ENCODE data around the gene NUDT13. TPM values are rescaled to one million over a fixed set of nuclear protein-coding genes. Genes with fewer than 3 reads are reported as not detected.

The NUDT13 gene
- total RNA-seq, 1 donor from 2014 or later, result 2.3 TPM

DNA sequence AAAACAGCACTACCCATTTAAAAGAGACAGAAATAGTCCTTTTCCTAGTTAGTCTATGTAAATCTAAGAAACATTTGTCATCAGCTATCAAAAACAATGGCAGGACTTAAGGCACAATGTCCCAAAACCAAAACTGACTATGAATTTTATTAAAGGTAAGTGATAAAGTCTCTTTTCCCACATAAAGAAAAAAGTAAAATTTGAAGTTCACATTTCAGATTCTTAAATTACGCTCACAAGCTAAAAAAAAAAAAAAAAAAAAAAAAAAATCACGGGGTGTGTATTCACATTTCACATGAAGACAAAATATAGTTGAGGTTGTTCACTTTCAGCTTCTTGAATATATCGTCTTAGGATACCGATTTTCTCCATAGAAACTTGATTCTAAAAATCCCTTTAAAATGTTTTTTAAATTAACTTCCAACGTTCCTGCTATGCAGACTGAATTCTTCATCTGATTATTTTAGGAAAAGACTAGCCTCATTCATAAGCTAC, 15.2 kb upstream of the NUDT13 start:
- Mint-ChIP-seq H3K36me3 (ENCODE audit: low read depth, unreplicated experiment) (peaks cover 4% of the 10 kb centered on the region), H3K27ac (ENCODE audit: unreplicated experiment) (peak overlapping the region; percentile 98), H3K4me1 (ENCODE audit: unreplicated experiment) (peaks cover 21% of the 10 kb centered on the region), H3K27me3 (ENCODE audit: unreplicated experiment) (peaks cover 2% of the 10 kb centered on the region), H3K9me3 (ENCODE audit: unreplicated experiment) (no peaks in the 10 kb centered on the region), H3K4me3 (ENCODE audit: unreplicated experiment) (peak overlapping the region; percentile 96)
- DNase-seq (ENCODE audit: low spot score), result no peak
- TF ChIP-seq, protein P1, sequence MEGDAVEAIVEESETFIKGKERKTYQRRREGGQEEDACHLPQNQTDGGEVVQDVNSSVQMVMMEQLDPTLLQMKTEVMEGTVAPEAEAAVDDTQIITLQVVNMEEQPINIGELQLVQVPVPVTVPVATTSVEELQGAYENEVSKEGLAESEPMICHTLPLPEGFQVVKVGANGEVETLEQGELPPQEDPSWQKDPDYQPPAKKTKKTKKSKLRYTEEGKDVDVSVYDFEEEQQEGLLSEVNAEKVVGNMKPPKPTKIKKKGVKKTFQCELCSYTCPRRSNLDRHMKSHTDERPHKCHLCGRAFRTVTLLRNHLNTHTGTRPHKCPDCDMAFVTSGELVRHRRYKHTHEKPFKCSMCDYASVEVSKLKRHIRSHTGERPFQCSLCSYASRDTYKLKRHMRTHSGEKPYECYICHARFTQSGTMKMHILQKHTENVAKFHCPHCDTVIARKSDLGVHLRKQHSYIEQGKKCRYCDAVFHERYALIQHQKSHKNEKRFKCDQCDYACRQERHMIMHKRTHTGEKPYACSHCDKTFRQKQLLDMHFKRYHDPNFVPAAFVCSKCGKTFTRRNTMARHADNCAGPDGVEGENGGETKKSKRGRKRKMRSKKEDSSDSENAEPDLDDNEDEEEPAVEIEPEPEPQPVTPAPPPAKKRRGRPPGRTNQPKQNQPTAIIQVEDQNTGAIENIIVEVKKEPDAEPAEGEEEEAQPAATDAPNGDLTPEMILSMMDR (IDR thresholded peaks at IDR 0.05; ENCODE audit: unreplicated experiment), result no peak

DNA sequence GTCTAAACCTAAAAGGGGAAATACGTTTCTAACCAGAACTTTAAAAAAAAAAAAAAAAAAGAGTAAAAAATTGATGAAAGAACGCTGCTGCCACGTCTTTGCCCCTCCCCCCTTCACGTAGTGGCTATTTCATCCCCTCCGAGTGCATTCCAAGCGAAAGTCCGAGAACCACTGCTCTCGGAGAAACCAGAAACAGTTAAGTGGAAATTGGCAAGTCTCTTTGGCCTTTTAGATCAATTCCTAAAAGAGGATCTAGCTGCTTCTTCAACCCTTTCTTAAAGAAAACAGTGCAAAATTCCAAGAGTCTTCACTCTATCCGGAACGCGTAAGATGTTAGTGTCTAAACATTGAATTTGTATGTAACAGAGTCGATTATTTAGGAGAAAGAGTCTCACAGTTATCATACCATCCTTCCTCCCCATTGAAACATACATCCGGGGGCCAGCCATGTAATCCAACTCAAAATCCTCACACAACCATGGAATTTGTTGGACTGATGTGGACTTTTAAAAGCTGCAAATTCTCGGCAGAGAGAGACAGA, 14.7 kb upstream of the NUDT13 start:
- H3K9me3 Mint-ChIP-seq (ENCODE audit: unreplicated experiment), result no peaks in the 10 kb centered on the region
- peaks cover 21% of the 10 kb centered on the region for H3K4me1 Mint-ChIP-seq (ENCODE audit: unreplicated experiment)
- TF ChIP-seq, protein P1 (IDR thresholded peaks at IDR 0.05; ENCODE audit: unreplicated experiment), result no peak
- peak overlapping the region; percentile 96 for H3K4me3 Mint-ChIP-seq (ENCODE audit: unreplicated experiment)
- peaks cover 2% of the 10 kb centered on the region for H3K27me3 Mint-ChIP-seq (ENCODE audit: unreplicated experiment)
- H3K36me3 Mint-ChIP-seq (ENCODE audit: low read depth, unreplicated experiment), result peaks cover 4% of the 10 kb centered on the region
- DNase-seq (ENCODE audit: low spot score), result peak; percentile 46
- peak overlapping the region; percentile 98 for H3K27ac Mint-ChIP-seq (ENCODE audit: unreplicated experiment)

DNA sequence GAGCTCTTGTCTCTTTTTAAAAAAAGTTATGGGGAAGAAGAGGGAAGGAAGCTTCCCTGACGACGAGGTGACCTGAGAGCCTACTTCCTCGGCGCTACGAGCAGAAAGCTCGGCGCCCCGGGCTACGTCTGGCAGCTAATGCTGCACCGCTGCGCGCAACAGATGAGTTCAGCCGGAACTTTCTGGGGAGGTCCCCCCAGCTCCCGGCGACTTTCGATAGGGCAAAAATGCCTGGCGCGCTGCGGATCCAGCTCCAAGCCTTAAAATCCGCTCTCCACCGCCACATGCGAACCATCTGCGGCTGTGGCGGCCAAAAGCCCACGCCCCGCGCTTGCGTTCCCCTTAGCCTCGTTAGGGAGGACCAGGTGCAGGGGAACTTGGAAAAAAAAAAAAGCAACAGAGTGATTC, 14.2 kb upstream of the NUDT13 start:
- Mint-ChIP-seq H3K4me3 (ENCODE audit: unreplicated experiment) (peak overlapping the region; percentile 96), H3K27ac (ENCODE audit: unreplicated experiment) (peak overlapping the region; percentile 98), H3K27me3 (ENCODE audit: unreplicated experiment) (peaks cover 2% of the 10 kb centered on the region), H3K9me3 (ENCODE audit: unreplicated experiment) (no peaks in the 10 kb centered on the region), H3K36me3 (ENCODE audit: low read depth, unreplicated experiment) (peaks cover 4% of the 10 kb centered on the region), H3K4me1 (ENCODE audit: unreplicated experiment) (peaks cover 21% of the 10 kb centered on the region)
- DNase-seq (ENCODE audit: low spot score), result peak; percentile 61
- TF ChIP-seq, protein P1 (IDR thresholded peaks at IDR 0.05; ENCODE audit: unreplicated experiment), result no peak

DNA sequence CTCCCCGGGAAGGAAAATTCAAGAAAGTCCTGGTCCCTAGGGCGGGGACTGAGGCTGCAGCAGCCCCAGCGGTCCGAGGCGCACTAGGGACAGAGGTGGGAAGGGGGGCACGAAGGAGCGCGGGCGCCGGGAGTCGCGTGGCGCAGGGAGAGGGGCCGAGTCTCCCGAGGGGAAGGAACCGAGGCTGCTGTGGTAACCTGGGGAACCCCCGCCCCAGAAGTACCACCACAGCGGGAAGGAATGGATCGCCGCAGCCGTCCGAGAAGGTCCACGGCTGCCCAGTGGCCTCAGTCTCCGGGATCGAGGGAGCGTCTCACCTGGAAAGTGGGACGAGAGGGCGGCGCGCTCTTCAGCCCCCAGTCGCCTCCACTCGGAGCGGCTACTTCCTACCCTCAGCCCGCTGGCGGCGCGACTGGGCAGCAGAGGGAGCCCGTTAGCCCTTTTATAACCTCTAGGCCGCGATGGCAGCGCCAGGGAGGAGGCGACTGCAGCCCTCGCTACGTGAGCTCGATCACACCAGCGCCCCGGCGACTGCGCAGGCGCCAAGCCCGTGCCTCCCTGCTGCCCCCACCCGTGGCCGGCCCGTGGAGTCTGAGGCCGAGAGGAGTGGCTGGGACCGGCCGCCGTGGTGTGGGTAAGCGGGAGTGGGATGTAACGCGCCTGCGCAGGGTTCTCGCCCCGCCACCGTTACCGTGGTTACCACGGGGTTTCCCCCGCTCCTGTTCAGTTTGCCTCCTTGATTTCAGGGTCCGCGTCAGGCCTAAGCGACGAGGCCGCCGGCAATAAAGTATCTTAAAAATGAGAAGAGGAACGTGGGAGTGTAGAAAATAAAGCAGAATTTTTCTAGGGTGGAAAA, 13.6 kb upstream of the NUDT13 start, which contains the start of gene P4HA1:
P4HA1 (minus strand) TSS at position 418 of the 856 bp plus-strand sequence. CDS start 21,983 bp downstream, outside the sequence.
- DNase-seq (ENCODE audit: low spot score), result peak; percentile 99
- Mint-ChIP-seq H3K36me3 (ENCODE audit: low read depth, unreplicated experiment) (peaks cover 4% of the 10 kb centered on the region), H3K4me1 (ENCODE audit: unreplicated experiment) (peaks cover 21% of the 10 kb centered on the region), H3K27ac (ENCODE audit: unreplicated experiment) (peak within 1 kb of the TSS; percentile 98), H3K27me3 (ENCODE audit: unreplicated experiment) (peaks cover 2% of the 10 kb centered on the region), H3K4me3 (ENCODE audit: unreplicated experiment) (peak within 1 kb of the TSS; percentile 96), H3K9me3 (ENCODE audit: unreplicated experiment) (no peaks in the 10 kb centered on the region)
- TF ChIP-seq, protein P1 (IDR thresholded peaks at IDR 0.05; ENCODE audit: unreplicated experiment), result peak; percentile 49

Measured in endothelial cell (in vitro differentiated cells).